Activated T-cell treated with anti-CD3 and anti-CD28 coated beads, Interleukin-2, amount 50 U/mL, for 72 hours (primary cell): ENCODE data around the gene BRIP1. TPM values are rescaled to one million over a fixed set of nuclear protein-coding genes. Genes with fewer than 3 reads are reported as not detected.

Source experiments
- ATAC-seq, 2 donors: fragments of 150-1000 bp; cut with Tn5 transposase; replicated peaks in 1 of 2; 2 replicates each; pipeline ENCODE4 v1.10.0; 2021; ENCODE audit warnings: moderate library complexity in 2 of 2, mild to moderate bottlenecking in 1 of 2
- DNase-seq, 2 donors: peaks; one replicate each; pipeline ENCODE4 v3.0.0; 2021 to 2022; ENCODE audit warnings: mixed read lengths in 1 of 2
- H3K27ac Mint-ChIP-seq: one replicate; pipeline ENCODE4 v1.8.0; 2022; ENCODE audit warnings: mild to moderate bottlenecking, moderate library complexity, mixed read lengths
- H3K27me3 Mint-ChIP-seq: one replicate; pipeline ENCODE4 v1.8.0; 2022; ENCODE audit warnings: low read depth, mixed read lengths
- H3K36me3 Mint-ChIP-seq, 2 donors: one replicate each; pipeline ENCODE4 v1.8.0; 2022; ENCODE audit warnings: mixed read lengths in 2 of 2, mild to moderate bottlenecking in 1 of 2; ENCODE audit not compliant: insufficient read depth in 2 of 2
- H3K4me1 Mint-ChIP-seq: one replicate; pipeline ENCODE4 v1.8.0; 2022; ENCODE audit warnings: low read depth, mixed read lengths
- H3K4me3 Mint-ChIP-seq, 2 donors: one replicate each; pipeline ENCODE4 v1.8.0; 2022; ENCODE audit warnings: mild to moderate bottlenecking in 2 of 2, mixed read lengths in 2 of 2, moderate library complexity in 2 of 2
- H3K9me3 Mint-ChIP-seq, 2 donors: one replicate each; pipeline ENCODE4 v1.8.0; 2022; ENCODE audit warnings: mixed read lengths in 2 of 2
- total RNA-seq, 2 donors: library from RNA; stranded (reverse); gene quantifications; one replicate each; pipeline ENCODE4 v1.2.3, GENCODE V29; 2022

Gene BRIP1
- total RNA-seq, 2 donors from 2014 or later = 10.8 to 12.7 TPM

DNA sequence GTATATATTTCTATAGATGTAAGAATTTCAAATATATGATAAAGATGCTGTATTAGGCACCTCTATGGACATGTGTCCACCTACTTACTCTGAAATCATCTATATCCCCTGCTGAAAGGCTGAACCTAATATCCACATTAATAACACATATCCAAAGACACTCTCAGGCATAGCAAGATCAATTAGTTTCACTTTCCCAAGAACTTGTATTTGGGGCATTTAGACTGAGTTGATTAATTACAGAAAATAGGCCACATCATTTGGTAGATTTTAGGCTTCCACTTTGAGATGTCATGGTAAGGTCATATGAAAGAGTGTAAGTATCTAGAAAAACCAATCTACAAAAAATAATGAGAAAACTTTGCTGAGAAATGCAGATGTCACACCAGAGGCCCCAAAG lies 45.1 kb downstream of the BRIP1 start:
- H3K4me3 Mint-ChIP-seq = no peak overlapping the region

DNA sequence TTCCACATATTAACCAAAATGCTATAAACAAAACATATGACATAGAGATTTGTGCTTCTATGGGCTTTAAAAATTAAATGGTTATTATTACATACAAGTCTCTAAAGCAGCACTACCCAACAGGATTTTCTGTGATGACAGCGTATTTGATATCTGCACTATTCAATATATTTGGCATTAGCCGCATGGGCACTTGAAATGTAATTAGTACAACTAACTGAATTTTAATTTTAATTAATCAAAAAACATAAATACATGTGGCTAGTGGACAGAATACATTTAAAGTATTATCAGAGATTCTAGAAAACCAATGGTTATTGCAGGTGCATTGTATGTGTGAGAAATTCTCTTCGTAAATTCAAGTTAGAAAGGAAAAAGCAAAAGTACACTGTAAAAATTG lies 45.9 kb downstream of the BRIP1 start:
- peaks cover 3 to 9% of the 10 kb centered on the region in 2 donors for H3K36me3 Mint-ChIP-seq
- H3K4me3 Mint-ChIP-seq = no peak overlapping the region
- no peaks in the 10 kb centered on the region for H3K27me3 Mint-ChIP-seq
- no peak for DNase-seq
- H3K4me1 Mint-ChIP-seq = peaks cover 13% of the 10 kb centered on the region
- no peak for ATAC-seq
- H3K27ac Mint-ChIP-seq = no peak overlapping the region
- H3K9me3 Mint-ChIP-seq = no peaks in the 10 kb centered on the region

More for the DNA sequence above, 45.1 kb downstream of the BRIP1 start:
- Mint-ChIP-seq H3K9me3 (no peaks in the 10 kb centered on the region), H3K27ac (no peak overlapping the region), H3K27me3 (no peaks in the 10 kb centered on the region), H3K36me3 (peaks cover 3 to 10% of the 10 kb centered on the region in 2 donors), H3K4me1 (peaks cover 17% of the 10 kb centered on the region)
- ATAC-seq = no peak
- no peak for DNase-seq

DNA sequence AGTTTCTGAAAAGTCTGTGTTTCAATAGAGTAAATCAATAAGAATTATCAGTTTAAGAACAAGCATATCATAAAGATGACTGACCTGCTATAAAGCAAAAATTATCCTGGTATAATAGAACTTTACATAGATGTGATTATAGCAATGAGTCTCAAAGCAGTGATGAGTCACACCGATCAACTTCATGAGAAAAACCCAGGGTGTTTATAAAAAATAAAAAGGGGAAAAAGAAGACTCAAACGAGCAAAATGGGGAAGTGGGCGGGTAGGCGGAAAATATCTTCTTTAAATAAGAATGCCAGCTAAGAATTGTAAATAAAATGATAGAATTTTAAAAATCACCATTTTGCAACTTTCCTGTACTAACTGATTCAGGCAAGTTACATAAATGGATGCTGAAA lies 46.8 kb downstream of the BRIP1 start:
- Mint-ChIP-seq H3K9me3 (no peaks in the 10 kb centered on the region), H3K27ac (peak overlapping the region; percentile 38), H3K4me3 (peak overlapping the region in 1 of 2 donors; percentile 45), H3K27me3 (no peaks in the 10 kb centered on the region), H3K4me1 (peaks cover 10% of the 10 kb centered on the region), H3K36me3 (peaks cover 0 to 3% of the 10 kb centered on the region in 2 donors)
- DNase-seq (no peak), ATAC-seq (no peak)

DNA sequence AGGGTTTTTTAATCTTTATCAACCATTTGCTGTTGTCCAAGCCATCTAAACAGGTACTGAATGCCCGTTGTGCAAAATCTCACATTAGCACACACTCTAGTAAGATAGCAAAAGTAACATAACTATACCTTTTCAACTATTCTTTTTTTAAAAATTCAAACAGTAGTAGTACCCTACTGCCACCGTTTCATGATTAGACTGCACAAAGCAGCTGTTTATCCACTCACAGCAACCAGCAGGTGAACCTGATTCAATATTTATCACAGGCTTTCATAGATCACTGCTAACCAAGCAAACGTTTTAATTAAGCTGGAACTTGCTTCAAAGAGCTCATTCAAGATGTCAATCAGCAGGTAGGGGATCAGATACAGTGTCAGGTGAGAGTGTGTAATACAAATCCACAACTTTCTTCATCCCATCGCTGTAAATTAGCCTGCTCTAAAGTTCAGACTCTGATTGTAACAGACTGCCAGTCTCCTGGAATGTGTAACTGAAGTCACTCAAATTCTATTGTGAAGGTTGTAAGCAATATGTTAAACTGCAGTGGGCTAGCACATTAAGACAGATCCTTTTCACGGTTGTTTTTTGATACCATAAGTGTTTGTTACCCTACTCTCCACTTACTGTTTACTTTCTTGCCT lies 47.3 kb downstream of the BRIP1 start:
- peaks cover 0 to 3% of the 10 kb centered on the region in 2 donors for H3K36me3 Mint-ChIP-seq
- H3K9me3 Mint-ChIP-seq = no peaks in the 10 kb centered on the region
- ATAC-seq (no peak), DNase-seq (no peak)
- peaks cover 10% of the 10 kb centered on the region for H3K4me1 Mint-ChIP-seq
- H3K4me3 Mint-ChIP-seq = no peak overlapping the region
- no peaks in the 10 kb centered on the region for H3K27me3 Mint-ChIP-seq
- H3K27ac Mint-ChIP-seq = no peak overlapping the region

DNA sequence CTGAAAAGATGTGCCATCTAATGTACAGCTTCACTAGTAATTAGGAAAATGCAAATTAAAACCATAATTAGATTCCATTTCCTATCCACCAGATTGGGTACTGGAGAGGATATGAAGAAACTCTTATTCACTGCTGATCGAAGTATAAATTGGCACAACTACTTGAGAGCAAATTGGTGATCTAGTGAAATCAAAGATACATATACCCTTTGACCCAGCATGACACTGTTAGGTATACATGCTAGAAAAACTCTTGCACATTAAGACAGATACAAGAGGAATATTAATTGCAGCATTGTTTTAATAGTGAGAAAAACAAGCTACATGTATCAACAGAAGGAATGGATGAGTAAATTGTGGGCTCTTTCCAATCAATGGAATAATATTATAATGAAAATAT lies 48.8 kb downstream of the BRIP1 start:
- no peaks in the 10 kb centered on the region for H3K27me3 Mint-ChIP-seq
- peaks cover 0 to 3% of the 10 kb centered on the region in 2 donors for H3K36me3 Mint-ChIP-seq

DNA sequence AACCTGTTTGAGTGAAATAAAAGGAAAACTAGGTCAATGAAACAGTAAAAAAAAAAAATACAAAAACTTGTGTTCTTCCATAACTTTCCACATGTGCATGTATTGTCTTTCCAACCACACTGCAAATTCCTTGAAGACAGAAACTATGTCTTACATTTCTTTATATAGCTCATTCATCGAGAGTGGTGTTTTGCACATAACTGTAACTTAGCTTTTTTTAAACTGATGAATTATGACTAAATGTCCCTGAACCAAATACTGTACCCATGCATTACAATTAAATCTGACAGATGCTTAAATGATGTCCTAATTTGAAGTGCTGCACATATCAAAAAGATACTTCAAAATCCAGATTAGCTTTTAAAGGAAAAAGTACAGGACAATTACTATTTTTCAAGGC lies 50.1 kb downstream of the BRIP1 start:
- peaks cover 10% of the 10 kb centered on the region for H3K4me1 Mint-ChIP-seq
- no peaks in the 10 kb centered on the region for H3K27me3 Mint-ChIP-seq
- no peaks in the 10 kb centered on the region for H3K9me3 Mint-ChIP-seq

More for the DNA sequence above, 48.8 kb downstream of the BRIP1 start:
- Mint-ChIP-seq H3K9me3 (no peaks in the 10 kb centered on the region), H3K27ac (no peak overlapping the region), H3K4me1 (peaks cover 10% of the 10 kb centered on the region), H3K4me3 (no peak overlapping the region)
- ATAC-seq = no peak
- DNase-seq = no peak

DNA sequence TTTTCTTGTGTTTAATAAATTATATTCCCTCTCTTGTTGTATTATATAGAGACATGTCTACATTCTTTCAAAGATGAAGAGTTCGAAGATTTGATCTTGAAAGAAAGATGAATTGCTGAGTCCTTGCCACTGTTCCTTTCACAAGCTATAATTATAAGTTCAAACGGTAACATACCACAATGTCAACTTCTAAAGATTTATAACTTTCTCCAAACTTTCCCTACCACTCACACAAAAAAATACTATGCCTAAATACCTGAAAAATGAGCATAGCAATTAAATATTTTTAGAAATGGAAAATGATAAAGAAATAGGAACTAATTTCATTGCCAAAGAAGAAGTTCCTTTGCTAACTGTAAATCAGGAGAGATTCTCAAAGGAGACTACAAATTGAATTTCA lies 50.6 kb downstream of the BRIP1 start:
- ATAC-seq (no peak), DNase-seq (no peak)
- H3K9me3 Mint-ChIP-seq = no peaks in the 10 kb centered on the region
- peaks cover 10% of the 10 kb centered on the region for H3K4me1 Mint-ChIP-seq
- peaks cover 3 to 9% of the 10 kb centered on the region in 2 donors for H3K36me3 Mint-ChIP-seq
- H3K27ac Mint-ChIP-seq = no peak overlapping the region
- no peak overlapping the region for H3K4me3 Mint-ChIP-seq
- no peaks in the 10 kb centered on the region for H3K27me3 Mint-ChIP-seq

More for the DNA sequence above, 50.1 kb downstream of the BRIP1 start:
- ATAC-seq (no peak), DNase-seq (no peak)
- no peak overlapping the region for H3K27ac Mint-ChIP-seq
- peaks cover 3 to 9% of the 10 kb centered on the region in 2 donors for H3K36me3 Mint-ChIP-seq
- H3K4me3 Mint-ChIP-seq = no peak overlapping the region

DNA sequence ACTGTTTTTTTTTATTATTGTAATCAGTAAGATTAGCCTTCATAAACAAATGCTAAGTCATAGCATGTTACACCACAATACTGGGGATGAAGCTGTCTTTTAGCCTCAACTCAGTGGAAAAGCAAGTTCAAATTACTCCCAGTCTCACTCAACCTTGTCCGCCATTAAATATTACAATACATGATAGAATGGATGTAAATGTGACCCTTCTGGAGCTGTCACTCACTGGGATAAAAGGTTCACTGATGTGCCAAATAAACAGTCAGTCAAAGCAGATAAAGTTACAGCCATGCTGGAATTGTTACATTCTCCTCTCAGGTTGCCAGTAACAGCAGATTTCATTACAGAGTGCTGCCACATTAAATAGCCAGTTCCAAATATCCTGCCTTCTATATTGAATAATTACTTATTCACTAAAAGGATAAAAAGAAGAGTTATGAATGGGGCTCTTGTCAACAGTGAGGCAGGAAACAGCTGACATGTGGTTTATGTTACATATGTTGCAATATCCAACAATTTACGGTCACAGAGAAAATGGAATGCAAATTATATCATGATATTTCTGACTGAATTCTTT lies 53.4 kb downstream of the BRIP1 start:
- H3K27me3 Mint-ChIP-seq = no peaks in the 10 kb centered on the region
- H3K9me3 Mint-ChIP-seq = no peaks in the 10 kb centered on the region
- H3K27ac Mint-ChIP-seq = no peak overlapping the region
- DNase-seq (no peak), ATAC-seq (no peak)
- H3K4me3 Mint-ChIP-seq = no peak overlapping the region
- peaks cover 3 to 6% of the 10 kb centered on the region in 2 donors for H3K36me3 Mint-ChIP-seq
- no peaks in the 10 kb centered on the region for H3K4me1 Mint-ChIP-seq

DNA sequence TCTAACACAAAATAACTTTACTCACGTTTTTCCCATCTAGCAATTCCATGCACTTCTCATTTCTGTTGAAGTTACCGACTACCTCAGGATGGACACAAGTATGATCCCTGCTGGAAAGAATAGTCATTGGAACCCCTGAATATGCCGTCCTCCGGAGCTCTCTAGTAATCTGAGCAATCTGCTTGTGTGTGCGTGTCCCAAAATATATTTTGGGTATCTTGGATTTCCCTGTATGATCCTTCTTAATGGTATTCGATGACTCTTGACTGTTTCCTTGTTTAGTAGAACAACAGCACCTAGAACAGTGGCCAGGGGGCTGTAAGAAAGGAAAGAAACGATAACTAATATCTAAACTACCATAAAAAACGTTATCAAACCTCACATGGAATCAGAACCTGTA lies 54.9 kb downstream of the BRIP1 start:
- H3K27ac Mint-ChIP-seq = no peak overlapping the region
- H3K27me3 Mint-ChIP-seq = no peaks in the 10 kb centered on the region
- no peaks in the 10 kb centered on the region for H3K9me3 Mint-ChIP-seq
- H3K4me3 Mint-ChIP-seq = no peak overlapping the region
- ATAC-seq (no peak), DNase-seq (no peak)
- H3K36me3 Mint-ChIP-seq = peaks cover 3 to 6% of the 10 kb centered on the region in 2 donors
- no peaks in the 10 kb centered on the region for H3K4me1 Mint-ChIP-seq

DNA sequence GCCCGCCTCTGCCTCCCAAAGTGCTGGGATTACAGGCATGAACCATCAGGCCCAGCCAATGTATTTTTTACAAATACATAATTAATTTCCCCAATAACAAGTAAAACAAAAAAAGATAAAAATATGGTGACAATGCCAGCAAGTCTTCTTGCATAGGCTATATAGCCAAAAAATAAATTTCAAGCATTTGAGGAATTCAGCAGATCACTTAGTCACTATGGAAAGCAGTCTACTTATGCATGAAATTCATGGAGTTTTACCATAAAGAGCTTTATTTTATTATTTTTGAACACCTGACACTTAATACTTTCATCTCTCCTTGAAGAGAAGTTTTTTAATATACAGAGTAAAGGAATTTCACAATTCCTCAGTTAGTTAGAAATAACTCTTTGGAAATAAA lies 56.4 kb downstream of the BRIP1 start:
- Mint-ChIP-seq H3K9me3 (no peaks in the 10 kb centered on the region), H3K4me1 (no peaks in the 10 kb centered on the region), H3K27ac (no peak overlapping the region), H3K27me3 (no peaks in the 10 kb centered on the region), H3K4me3 (no peak overlapping the region), H3K36me3 (peaks cover 3 to 6% of the 10 kb centered on the region in 2 donors)
- DNase-seq = no peak
- no peak for ATAC-seq

DNA sequence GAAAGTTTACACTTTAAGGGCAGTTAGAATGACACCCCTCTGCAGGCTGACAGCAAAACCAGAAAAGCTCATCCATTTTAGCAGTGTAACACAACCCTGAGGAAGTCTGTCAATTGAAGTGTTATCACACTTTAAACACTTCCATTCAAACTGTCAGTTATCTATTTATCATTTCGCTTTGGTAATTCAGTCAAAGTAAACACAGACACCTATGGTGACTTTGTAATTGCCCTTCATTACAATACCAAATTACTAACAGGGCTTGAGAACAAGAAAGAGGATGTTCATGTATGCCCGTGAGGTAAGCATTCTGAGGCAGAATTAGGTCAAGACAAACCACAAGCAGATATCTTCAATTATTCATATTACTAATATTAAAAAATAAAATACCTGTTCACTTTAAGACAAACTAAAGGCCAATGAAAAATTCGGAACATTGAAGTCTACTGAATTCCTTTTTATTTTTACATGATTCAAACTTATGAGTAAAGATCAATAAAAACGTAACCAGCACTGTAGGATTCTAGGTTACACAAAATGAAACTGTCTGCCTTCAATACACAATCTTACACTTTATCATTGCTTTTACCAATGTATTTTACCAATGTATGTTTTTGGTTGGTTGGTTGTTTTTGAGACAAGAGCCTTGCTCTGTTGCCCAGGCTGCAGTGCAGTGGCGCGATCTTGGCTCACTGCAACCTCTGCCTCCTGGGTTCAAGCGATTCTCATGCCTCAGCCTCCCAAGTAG lies 57.1 kb downstream of the BRIP1 start:
- no peaks in the 10 kb centered on the region for H3K4me1 Mint-ChIP-seq
- no peaks in the 10 kb centered on the region for H3K9me3 Mint-ChIP-seq
- H3K4me3 Mint-ChIP-seq = no peak overlapping the region
- DNase-seq (no peak), ATAC-seq (no peak)
- no peak overlapping the region for H3K27ac Mint-ChIP-seq
- no peaks in the 10 kb centered on the region for H3K27me3 Mint-ChIP-seq
- H3K36me3 Mint-ChIP-seq = peaks cover 3 to 6% of the 10 kb centered on the region in 2 donors

DNA sequence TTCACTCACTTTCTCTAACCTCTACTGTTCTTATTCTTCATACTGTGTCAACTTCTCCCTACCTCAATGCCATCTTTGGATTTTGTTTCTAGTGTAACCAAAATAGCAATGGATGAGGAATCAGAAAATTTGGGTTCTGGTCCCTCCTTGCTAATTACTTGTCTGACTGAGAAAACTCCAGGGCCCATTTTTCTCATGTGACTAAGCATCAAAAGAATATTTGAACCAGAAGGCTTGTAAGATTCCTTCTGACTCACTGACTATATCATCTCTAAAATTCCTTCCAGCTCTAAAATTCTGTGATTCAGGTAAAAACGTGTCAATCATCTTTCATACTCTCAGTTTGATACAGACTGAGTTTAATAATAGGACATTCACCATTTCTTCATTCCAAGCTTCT lies 57.9 kb downstream of the BRIP1 start:
- no peak for ATAC-seq
- Mint-ChIP-seq H3K4me3 (no peak overlapping the region), H3K9me3 (no peaks in the 10 kb centered on the region), H3K27me3 (no peaks in the 10 kb centered on the region), H3K4me1 (no peaks in the 10 kb centered on the region), H3K27ac (no peak overlapping the region), H3K36me3 (peaks cover 3 to 6% of the 10 kb centered on the region in 2 donors)
- no peak for DNase-seq

DNA sequence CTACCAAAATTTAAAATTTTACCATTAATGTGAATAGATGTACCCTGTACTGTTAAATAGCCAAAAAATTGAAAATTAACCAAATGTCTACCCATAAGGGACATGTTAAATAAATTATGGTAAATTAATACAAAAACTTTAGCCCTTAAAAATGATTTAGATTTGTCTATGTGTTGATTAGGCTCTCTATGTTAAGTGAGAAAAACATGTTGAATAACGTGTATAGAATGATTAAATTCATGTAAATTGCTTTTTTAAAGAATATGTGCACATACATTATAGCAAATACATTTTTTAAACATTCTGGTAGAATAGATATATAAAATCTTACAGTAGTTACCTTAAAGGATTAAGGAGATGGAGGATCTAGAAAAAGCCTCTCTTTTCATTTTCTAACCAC lies 59.5 kb downstream of the BRIP1 start:
- H3K27me3 Mint-ChIP-seq = no peaks in the 10 kb centered on the region
- H3K9me3 Mint-ChIP-seq = no peaks in the 10 kb centered on the region
- peaks cover 3 to 4% of the 10 kb centered on the region in 2 donors for H3K36me3 Mint-ChIP-seq
- DNase-seq (no peak), ATAC-seq (no peak)
- H3K27ac Mint-ChIP-seq = no peak overlapping the region
- H3K4me3 Mint-ChIP-seq = no peak overlapping the region
- no peaks in the 10 kb centered on the region for H3K4me1 Mint-ChIP-seq
